ENCODE data around the gene TAS2R13.

Gene TAS2R13, protein sequence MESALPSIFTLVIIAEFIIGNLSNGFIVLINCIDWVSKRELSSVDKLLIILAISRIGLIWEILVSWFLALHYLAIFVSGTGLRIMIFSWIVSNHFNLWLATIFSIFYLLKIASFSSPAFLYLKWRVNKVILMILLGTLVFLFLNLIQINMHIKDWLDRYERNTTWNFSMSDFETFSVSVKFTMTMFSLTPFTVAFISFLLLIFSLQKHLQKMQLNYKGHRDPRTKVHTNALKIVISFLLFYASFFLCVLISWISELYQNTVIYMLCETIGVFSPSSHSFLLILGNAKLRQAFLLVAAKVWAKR
- total RNA-seq, result 0.10 to 1.3 (median 0.38) reads per million in 4 experiments

DNA sequence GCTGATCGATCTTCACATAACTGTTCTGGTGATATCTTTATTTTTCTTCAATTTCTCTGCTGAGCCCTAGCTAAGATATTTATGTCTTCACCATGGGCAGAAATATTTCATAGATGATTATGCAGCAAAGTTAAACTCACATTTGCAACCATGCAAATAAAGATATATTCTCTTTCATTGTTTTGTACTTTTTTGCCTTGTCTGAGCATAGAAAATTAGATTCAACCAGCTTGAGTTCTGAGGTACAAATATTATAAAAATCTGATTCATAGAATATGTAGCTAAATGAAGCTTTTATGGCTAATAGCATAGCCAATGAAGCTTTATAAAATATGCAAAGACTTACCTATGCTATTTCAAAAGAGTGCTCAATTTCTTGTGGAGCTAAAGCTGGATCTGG, at the start of gene TAS2R13:
Gene TAS2R13, minus strand, starts transcription at position 101 of the 400 bp plus-strand sequence. CDS start 264 bp downstream, outside the sequence.
- no peak for DNase-seq

DNA sequence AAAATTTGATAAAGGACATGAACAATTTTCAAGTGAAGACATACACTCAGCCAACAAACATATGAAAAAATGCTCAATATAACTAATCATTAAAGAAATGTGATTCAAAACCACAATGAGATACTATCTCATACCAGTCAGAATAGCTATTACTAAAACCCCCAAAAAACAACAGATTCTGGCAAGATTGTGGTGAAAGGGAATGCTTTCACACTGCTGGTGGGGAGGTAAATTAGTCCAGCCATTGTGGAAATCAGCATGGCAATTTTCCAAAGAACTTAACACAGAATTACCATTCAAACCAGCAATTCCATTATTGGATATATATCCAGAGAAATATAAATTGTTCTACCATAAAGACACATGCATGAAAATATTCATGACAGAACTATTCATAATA, 48.4 kb upstream of the TAS2R13 start:
- DNase-seq, result no peak

DNA sequence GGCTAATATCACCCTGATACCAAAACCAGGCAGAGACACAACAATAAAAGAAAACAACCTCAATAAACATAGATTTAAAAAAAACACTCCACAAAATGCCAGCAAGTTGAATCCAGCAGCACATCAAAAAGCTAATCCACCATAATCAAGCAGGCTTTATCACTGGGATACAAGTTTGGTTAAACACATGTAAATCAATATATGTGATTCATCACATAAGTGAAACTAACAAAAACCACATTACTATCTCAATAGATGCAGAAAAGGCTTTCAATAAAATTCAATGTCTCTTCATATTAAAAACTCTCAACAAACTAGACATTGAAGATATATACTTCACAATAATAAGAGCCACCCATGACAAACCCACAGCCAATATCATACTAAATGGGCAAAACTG, 46.7 kb upstream of the TAS2R13 start:
- no peak for DNase-seq

DNA sequence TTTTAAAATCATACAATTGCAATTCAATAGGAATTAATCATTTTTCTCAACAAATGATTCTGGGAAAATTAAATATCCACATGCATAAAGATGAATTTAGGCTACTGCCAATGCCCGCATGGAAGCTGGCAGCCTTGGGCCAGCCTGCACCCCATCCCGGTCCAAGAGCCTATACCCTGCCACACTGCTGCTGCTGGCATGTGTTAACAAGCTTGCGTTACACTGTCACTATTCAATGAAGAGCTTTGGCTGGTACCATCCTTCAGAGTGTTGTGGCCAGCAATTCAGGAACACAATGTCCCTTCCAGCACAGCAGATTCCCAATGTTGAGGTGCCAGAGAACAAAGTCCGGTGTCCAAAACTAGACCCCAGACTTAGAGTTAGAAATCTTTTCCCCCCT, 43.3 kb upstream of the TAS2R13 start:
- DNase-seq, result no peak

DNA sequence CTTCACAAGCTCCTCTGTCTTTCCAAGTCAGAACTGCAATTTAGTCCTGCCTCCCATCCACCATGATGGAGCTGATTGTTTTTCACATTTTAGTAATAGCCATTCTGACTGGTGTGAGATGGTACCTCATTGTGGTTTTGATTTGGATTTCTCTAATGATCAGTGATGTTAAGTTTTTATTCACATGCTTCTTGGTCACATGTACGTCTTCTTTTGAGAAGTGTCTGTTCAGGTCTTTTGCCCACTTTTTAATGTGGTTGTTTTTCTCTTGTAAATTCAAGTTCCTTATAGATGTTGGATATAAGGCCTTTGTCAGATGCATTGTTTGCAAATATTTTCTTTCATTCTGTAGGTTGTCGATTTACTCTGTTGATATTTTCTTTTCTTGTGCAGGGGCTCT, 33.8 kb upstream of the TAS2R13 start:
- no peak for DNase-seq

DNA sequence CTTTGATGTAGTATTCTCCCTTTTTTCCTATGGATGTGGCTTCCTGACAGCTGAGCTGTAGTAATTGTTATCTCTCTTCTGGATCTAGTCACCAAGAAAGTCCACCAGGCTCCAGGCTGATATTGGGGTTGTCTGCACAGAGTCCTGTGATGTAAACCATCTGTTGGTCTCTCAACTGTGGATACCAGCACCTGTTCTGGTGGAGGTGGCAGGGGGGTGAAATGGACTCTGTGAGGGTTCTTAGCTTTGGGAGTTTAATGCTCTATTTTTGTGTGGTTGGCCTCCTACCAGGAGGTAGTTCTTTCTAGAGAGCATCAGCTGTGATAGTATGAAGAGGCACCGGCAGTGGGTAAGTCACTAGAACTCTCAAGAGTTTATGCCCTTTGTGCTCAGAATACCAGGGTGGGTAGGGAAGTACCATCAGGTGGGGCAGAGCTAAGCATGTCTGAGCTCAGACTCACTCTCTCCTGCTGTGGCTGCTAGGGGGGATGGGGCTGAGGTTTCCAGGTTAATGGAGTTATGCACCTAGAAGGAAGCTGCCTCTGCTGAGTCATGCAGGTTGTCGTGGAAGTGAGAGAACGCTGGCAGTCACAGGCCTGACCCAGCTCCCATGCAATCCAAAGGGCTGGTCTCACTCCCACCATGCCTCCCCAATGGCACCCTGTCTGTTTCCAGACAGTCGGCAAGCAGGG, 32.7 kb upstream of the TAS2R13 start:
- no peak for DNase-seq

DNA sequence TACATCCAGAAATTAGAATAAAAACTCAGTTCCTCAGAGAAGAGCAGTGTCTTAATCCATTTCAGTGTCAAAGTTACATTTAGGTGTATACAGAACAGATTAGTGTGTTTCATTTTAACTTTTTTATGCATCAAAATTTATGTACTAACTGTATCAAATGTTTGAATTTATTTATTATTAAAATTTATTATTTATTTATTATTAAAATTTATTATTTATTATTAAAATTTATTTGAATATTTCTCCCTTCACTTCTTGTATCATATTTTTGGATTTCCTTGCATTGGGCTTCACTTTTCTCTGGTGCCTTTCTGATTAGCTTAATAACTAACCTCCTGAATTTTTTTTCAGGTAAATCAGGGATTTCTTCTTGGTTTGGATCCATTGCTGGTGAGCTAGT, 32.0 kb upstream of the TAS2R13 start:
- no peak for DNase-seq

DNA sequence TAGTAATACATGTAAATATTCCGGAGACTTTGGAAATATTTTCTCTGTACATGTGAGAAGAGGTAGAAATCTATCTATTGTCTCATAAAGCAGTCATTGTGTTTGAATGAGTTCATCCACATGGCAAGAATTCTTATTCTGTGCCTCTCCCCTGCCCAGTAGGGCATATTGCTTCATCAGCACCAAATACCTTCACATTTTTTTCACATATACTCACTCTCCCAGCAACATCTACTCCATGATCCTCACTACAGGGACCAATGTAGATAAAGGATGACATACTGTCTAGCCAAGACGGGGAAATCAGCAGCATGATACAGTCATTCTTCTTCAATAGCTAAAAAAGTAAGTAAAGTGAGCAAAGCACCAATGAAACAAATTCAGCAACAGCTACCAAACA, 31.0 kb upstream of the TAS2R13 start:
- DNase-seq, result no peak

DNA sequence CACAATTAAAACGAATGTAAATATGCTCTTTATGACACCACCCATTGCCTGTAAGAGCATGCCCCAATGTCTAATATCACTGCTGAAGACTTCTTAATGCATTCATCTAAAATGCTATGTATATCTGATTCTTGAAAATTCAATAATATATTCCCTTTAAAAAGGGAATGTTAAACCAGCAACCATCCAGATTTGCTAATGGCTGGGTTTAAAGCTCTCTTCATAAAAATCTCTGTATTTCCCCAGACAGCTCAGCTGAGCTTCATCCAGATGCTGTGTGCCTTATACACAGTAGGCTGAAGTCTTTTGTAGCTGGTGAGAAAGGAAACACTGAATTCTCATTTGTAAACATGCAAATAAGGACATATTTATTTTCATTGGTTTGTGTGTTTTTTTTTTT, 29.8 kb upstream of the TAS2R13 start, which contains the start of gene TAS2R14:
Gene TAS2R14, minus strand, starts transcription at position 101 of the 400 bp plus-strand sequence. Its CDS starts 56 bp downstream, at position 45.
- no peak for DNase-seq

DNA sequence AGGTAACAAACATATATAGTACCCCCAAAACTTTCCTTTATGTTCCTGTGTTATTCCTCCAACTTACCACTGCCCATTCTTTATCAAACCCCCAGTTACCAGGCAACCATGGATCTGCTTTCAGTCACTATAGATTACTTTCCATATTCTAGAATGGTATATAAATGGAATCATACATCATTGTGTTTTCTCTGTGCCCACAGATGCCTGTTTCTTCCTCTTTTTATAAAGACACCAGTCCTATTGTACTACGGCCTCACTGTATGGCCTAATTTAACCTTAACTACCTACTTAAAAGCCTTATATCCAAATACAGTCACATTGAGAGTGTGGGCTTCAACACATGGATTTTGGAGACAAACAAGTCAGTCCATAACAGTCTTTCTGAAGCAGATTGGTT, 27.1 kb upstream of the TAS2R13 start:
- DNase-seq, result no peak

DNA sequence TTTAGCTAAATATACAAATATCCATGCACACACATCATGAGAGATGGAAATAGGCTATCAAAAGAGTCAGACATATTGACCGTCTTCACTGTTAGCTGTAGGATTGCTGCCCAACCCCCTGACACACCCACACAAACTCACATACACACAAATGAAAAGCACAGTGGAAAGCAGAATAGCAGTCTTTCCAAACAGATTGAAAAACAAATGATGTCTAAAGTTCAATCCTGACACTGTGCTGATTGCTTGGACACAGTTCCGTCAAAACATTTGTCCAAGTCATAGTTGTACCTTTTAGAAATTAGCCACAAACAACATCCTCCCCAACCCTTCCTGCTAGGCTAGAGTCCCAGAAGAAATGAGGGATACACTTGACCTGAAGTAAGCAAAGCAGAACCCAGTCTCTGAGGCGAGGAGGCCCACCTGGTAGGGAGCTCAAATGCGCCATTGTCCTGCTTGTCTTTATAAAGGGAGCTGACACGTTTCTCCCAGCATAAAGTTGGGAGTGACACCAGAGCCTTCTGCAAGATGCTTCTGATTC, 19.5 kb upstream of the TAS2R13 start, which contains the start of gene PRH2:
Gene PRH2, plus strand, starts transcription at position 491 of the 541 bp plus-strand sequence. Its CDS starts 38 bp downstream, at position 529.
- no peak for DNase-seq

DNA sequence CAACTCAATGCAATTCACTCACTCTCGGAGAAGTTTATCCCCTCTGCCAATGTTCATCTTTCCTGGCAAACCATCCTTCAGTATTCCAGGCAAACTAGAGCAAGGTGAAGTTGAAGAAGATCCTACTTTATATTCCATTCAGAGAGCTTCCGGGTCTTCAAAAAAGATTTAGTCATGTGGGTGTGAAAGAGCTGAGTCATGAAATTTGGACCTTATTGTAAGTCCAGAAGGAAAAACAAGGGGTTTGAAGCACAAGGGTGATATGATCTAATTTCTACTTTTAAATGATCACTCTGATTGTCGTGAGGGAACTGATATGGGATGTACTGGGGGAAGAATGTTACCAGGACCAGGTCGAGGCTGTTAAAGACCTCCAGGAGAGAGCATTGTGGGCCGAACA, 16.9 kb upstream of the TAS2R13 start:
- no peak for DNase-seq

DNA sequence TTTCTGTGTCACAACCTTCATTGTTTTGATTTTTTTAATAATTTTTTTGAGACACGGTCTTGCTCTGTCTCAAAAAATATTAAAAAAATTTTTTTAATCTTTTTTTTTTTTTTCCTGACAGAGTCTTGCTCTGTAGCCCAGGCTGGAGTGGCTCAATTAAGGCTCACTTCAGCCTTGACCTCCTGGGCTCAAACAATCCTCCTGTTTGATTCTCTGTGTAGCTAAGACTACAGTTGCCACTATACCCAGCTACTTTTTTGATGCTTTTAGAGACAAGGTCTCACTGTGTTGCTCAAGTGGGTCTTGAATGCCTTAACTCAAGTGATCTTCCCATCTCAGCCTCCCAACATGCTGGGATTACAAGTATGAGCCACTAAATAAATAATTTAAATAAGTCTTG, 10.4 kb upstream of the TAS2R13 start:
- DNase-seq, result no peak

DNA sequence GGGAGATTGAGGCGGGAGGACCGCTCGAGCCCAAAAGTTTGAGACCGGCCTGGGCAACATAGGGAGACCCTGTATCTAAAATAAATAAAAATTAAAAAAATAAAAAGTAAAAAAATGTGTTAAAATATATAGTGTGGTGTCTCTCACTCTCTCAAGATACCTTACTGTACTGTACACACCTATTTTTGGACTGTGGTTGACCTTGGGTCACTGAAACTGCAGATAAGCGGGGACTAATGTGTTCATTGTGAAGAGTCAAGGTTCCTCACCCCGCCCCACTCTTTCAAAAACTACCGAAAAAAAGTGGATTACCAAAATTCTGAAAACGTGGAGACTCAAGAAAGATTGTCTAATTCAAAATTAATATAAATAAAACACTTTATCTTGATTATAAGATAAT, 1.0 kb upstream of the TAS2R13 start:
- no peak for DNase-seq

DNA sequence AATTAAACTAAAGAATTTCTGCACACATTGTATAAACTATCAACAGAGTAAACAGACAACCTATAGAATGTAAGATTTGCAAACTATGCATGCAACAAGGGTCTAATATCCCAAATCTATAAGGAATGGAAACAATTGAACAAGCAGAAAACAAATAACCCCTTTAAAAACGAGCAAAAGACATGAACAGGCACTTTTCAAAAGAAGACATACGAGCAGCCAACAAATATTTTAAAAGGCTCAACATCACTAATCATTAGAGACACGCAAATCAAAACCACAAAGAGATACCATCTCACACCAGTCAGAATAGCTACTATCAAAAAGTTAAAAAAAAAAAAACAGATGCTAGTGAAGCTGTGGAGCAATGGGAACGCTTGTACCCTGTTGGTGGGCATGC, 4.7 kb downstream of the TAS2R13 start:
- no peak for DNase-seq

DNA sequence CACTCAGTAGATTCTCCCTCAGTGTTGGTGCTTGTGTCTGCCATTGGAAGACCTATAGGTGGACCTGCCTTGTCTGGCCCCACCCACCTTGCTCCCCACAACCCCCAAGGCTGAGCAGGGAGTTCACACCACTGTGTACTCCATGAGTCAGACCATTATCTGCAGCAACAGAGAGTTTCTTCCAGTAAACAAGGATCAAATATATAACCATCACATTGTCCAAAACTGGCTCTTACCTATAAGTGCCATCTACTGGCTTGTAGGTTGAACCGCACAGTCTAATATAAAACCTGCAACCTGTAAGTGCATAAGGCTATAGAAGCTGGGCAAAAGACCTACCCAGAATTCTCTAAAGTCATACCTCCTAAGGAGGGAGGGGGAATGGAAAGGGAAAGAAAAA, 7.9 kb downstream of the TAS2R13 start:
- no peak for DNase-seq

DNA sequence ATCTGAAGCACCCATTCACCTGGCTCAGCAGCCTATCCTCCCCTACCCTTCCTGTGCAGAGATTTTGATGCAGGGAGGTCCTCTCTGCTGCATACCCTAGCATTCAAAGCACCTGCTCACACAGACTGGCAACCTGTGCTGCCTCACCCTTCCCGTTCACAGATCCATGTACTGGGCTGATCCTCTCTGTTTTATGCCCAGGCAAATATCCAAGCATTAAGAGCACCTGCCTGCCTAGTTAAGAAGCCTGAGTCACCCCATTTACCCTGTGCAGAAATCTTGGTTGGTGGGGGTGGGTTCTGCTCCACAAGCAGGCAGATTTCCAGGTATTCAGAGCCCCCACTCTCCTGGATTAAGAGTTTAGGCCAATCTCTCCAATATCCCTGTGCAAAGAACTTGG, 8.4 kb downstream of the TAS2R13 start:
- no peak for DNase-seq

DNA sequence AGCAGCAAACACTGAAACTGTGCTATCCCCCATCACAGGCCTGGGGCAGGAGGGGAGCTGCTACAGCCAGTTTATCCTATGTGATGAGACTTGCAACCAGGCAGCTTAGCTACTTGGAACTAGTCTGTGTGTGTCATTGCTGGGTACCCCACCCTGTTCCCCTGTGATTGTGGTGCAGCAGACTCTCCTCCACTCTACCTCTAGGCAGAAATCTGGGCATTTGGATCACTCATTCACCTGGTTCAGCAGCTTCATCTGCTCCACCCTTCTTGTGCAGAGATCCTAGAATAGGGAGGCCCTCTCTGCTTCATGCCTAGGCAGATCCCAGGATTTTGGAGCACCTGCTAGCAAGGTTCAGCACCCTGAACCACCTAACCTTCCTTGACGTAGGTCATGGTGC, 8.8 kb downstream of the TAS2R13 start:
- no peak for DNase-seq

DNA sequence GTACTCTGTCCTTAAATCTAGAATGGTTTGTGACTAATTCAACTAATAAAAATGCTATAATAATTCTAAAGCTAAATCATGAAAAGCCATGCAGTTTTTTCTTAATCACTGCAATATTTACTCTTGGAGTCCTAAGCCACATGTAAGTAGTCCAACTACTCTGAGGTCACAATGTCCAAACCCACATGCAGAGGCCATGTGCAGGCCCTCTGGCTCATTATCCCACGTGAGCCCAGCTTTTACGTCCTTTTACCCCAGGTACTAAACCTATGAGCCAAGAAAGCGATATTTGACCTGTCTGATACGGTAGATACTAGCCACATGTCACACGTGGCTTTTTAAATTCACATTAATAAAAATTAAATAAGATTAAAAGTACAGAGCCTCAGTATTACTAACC, 12.5 kb downstream of the TAS2R13 start:
- DNase-seq, result no peak

DNA sequence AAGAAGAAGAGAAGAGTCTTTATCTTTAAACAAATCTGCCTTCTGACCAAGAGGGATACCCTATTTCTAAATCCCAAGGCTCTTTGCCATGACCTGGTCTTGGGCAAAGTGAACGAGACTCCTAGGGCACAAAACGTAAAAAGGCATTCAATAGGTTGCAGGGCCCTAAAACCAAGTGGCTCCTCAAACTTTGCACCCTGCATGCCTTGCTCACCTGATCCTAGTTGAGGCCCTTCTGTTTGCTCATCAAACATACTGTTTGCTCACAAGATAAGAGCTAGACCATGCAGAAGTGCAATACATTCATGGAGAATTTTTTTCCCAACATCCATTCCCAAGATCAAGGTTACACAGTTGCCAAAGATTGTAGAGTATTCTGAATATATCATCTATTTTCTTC, 17.4 kb downstream of the TAS2R13 start:
- DNase-seq, result no peak

DNA sequence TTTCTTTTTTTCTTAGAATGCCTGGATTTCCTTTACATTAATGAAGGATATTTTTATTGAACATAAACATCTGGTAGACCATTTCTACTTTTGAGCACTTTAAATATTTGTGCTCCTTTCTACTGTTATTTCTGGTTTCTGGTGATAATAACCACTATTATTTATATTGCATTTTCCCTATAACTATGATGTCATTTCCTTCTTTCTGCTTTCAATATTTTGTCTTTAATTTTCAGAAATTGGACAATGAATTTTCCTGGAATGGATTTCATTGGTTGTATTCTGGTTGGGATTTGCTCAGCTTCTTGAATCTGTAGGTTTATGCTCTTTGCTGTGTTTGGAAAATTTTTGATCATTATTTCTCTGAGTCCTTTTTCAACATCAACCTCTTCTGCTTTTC, 20.1 kb downstream of the TAS2R13 start:
- no peak for DNase-seq

DNA sequence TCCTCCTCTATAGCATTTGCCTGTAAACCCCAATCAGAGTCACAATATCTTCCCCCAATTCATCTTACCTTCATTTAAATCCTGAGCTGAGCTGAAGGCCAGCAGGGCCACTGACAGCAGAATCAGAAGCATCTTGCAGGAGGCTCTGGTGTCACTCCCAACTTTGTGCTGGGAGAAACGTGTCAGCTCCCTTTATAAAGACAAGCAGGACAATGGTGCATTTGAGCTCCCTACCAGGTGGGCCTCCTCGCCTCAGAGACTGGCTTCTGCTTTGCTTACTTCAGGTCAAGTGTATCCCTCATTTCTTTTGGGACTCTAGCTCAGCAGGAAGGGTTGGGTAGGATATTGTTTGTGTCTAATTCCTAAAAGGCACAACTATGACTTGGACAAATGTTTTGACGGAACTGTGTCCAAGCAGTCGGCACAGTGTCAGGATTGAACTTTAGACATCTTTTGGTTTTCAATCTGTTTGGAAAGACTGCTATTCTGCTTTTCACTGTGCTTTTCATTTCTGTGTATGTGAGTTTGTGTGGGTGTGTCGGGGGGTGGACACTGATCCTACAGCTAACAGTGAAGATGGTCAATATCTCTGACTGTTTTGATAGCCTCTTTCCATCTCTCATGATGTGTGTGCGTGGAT, 25.2 kb downstream of the TAS2R13 start, which contains the start of gene PRH1:
Gene PRH1, minus strand, starts transcription at position 170 of the 640 bp plus-strand sequence. Its CDS starts 38 bp downstream, at position 132.
- no peak for DNase-seq

DNA sequence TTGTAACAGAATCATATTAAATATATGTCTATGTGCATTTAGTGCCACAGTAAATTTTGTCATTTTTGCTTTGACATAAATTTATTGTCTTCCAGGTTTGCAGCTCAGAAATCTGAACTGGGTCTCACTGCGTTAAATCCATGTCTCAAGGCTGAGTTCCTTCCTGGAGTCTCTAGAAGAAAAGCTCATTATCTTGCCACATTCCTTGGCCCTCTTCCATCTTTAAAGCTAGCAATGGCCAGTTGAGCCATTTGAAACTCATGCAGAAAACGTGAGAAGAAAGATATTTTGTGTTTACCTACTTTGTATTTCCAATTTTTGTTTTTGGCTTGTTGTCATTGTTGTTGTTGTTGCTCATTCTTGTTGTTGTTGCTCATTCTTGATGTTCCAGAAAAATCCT, 36.0 kb downstream of the TAS2R13 start:
- no peak for DNase-seq

Measured in effector CD8-positive, alpha-beta T cell (primary cell).